ENCODE results near the gene C6orf52. TPM values are rescaled to one million over a fixed set of nuclear protein-coding genes. Genes with fewer than 3 reads are reported as not detected.

Gene C6orf52
- total and polyA plus RNA-seq, 2 of the 13 experiments (the other 11 are each of a cell fraction or from before 2014, with no cell fraction given) = 0.50 to 0.53 TPM

- TF ChIP-seq ZNF687 (CRISPR knock-in tag; IDR thresholded peaks at IDR 0.05) (peak; percentile 99), U2AF1 (optimal IDR thresholded peaks at IDR 0.05; ENCODE audit: low read depth, low read length) (peak; percentile 46), NAIF1 (CRISPR knock-in tag; IDR thresholded peaks at IDR 0.05; ENCODE audit: borderline replicate concordance) (peak; percentile 95), MYPOP (CRISPR knock-in tag; IDR thresholded peaks at IDR 0.05) (peak; percentile 96), TARDBP (CRISPR knock-in tag; IDR thresholded peaks at IDR 0.05) (peak; percentile 88; the same call in 1 of the 2 replicates), ZNF431 (CRISPR knock-in tag; IDR thresholded peaks at IDR 0.05; ENCODE audit: borderline replicate concordance, low read depth) (peak; percentile 81), ZNF746 (CRISPR knock-in tag; IDR thresholded peaks at IDR 0.05) (peak; percentile 93), RXRA (CRISPR knock-in tag; IDR thresholded peaks at IDR 0.05) (peak; percentile 85), HHEX (CRISPR knock-in tag; IDR thresholded peaks at IDR 0.05) (peak; percentile 12; the same call in 1 of the 2 replicates), PATZ1 (CRISPR knock-in tag; IDR thresholded peaks at IDR 0.05) (peak; percentile 94), ZNF737 (CRISPR knock-in tag; IDR thresholded peaks at IDR 0.05; ENCODE audit: borderline replicate concordance) (no peak), ZNF121 (CRISPR knock-in tag; IDR thresholded peaks at IDR 0.05) (peak; percentile 90), CBX2 (IDR thresholded peaks at IDR 0.05; ENCODE audit: low read depth, low read length) (no peak), CBX2 (CRISPR knock-in tag; IDR thresholded peaks at IDR 0.05; ENCODE audit: low read depth) (0 out of 2 replicates have a peak, but pooled peaks have one; percentile 35), ZNF205 (CRISPR knock-in tag; IDR thresholded peaks at IDR 0.05) (peak; percentile 75; the same call in 1 of the 2 replicates), PREB (CRISPR knock-in tag; IDR thresholded peaks at IDR 0.05) (no peak), GLMP (CRISPR knock-in tag; IDR thresholded peaks at IDR 0.05; ENCODE audit: borderline replicate concordance) (no peak), ZMYM2 (CRISPR knock-in tag; IDR thresholded peaks at IDR 0.05) (peak; percentile 70; the same call in 1 of the 2 replicates), ZBTB42 (CRISPR knock-in tag; IDR thresholded peaks at IDR 0.05) (no peak), GPN1 (CRISPR knock-in tag; IDR thresholded peaks at IDR 0.05; ENCODE audit: borderline replicate concordance) (no peak)
These were observed 28.6 kb upstream of the C6orf52 start, which contains the start of gene TMEM14C (continued) for GRCh38 chr6:10722820-10723566.
